Spleen (tissue), 7 donors: ENCODE measurements around the gene SEMA5A.

Experiments
- POLR2AphosphoS5 ChIP-seq, 3 donors: sonication (generic); formaldehyde crosslinking; IDR thresholded peaks; one replicate each; pipeline ENCODE4 v1.5.1; 2017; ENCODE audit warnings: antibody characterized with exemption in 3 of 3
- TF ChIP-seq, protein P1 (sequence below), 11 experiments: fragments of 200-600 bp in 7 of 11; fragments of 450-650 bp in 4 of 11; sonication (generic) in 4 of 11; IDR thresholded peaks in 8 of 11; conservative IDR thresholded peaks in 3 of 11; 1 replicate in 7 of 11; 2 replicates in 4 of 11; pipeline versions ENCODE4 v1.4.0 to v1.8.0; 2016 to 2021; ENCODE audit warnings: antibody characterized with exemption in 11 of 11, inconsistent platforms in 4 of 11, mild to moderate bottlenecking in 1 of 11
- donor health status: DM: no; HTN: no; CAD: no; lungs with moderate emphysema.
- donor health status: DM: no; HTN: no; CAD: no.
- donor health status: DM: no; HTN: no; CAD: no.

DNA sequence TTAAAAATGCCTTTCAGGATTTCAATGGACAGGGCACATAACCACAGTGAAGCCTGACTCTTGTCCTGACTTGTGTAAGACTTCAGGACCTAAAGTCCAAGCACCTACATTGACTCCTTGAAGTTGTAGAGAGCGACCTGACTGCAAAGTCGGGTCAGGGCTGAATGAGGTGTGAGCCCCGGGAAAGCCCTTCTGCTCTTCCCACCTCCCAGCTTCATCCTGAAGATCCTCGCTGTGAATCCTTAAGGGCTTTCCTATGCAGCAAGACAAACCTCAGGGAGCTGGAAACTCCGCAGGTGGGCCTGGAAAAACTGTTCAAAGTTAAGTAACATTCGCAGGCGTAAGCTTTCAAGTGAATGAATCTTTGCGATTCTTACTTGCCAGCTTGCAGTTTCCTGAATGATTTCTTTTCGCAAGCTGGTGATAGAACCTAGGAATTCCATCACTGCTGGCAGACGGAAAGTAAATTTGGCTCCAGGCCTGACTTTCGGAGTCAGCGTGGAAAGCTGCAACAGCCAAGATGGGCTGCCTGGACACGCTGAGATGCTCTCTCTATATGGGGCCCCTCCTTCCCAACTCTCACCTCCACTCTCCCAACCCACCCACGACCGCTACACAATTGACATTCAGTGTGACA lies 10.9 kb downstream of the SEMA5A start:
- TF ChIP-seq, protein P1, sequence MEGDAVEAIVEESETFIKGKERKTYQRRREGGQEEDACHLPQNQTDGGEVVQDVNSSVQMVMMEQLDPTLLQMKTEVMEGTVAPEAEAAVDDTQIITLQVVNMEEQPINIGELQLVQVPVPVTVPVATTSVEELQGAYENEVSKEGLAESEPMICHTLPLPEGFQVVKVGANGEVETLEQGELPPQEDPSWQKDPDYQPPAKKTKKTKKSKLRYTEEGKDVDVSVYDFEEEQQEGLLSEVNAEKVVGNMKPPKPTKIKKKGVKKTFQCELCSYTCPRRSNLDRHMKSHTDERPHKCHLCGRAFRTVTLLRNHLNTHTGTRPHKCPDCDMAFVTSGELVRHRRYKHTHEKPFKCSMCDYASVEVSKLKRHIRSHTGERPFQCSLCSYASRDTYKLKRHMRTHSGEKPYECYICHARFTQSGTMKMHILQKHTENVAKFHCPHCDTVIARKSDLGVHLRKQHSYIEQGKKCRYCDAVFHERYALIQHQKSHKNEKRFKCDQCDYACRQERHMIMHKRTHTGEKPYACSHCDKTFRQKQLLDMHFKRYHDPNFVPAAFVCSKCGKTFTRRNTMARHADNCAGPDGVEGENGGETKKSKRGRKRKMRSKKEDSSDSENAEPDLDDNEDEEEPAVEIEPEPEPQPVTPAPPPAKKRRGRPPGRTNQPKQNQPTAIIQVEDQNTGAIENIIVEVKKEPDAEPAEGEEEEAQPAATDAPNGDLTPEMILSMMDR (IDR thresholded peaks at IDR 0.05 in 8 of 11, conservative IDR thresholded peaks at IDR 0.05 in 3 of 11): no peak
- TF ChIP-seq POLR2AphosphoS5 (IDR thresholded peaks at IDR 0.05): no peak
